ENCODE results near the gene PABPC3. TPM values are rescaled to one million over a fixed set of nuclear protein-coding genes. Genes with fewer than 3 reads are reported as not detected.

Gene PABPC3
- total RNA-seq (ENCODE audit: insufficient read depth, low replicate concordance) = 0.24 TPM

GRCh38 chr13:25095851-25096453, at the start of gene PABPC3:
Gene PABPC3, plus strand, starts transcription at chr13:25096136. Its CDS starts 63 bp downstream, at chr13:25096199.
- DNase-seq (ENCODE audit: low spot score) = no peak

GRCh38 chr13:25046274-25046984, 49.5 kb upstream of the PABPC3 start:
- no peak for DNase-seq (ENCODE audit: low spot score)

GRCh38 chr13:25046985-25047511, 48.9 kb upstream of the PABPC3 start:
- DNase-seq (ENCODE audit: low spot score) = peak; percentile 50

DNA sequence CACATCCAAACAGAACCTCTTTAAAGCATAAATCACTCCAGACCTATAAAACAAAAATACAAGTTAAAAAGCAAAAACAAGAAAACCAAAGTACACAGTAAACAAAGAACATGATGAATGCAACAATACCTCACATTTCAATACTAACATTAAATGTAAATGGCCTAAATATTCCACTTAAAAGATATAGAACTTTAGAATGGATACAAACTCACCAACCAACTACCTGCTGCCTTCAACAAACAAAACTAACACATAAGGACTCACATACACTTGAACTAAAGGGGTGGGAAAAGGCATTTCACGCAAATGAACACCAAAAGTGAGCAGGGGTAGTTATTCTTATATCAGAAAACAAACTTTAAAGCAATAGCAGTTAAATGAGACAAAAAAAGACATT, 44.9 kb upstream of the PABPC3 start:
- DNase-seq (ENCODE audit: low spot score) = no peak

- no peak for DNase-seq (ENCODE audit: low spot score)
Measured at GRCh38 chr13:25059166-25059565, 36.8 kb upstream of the PABPC3 start.

GRCh38 chr13:25059958-25060357, 36.0 kb upstream of the PABPC3 start:
- no peak for DNase-seq (ENCODE audit: low spot score)

DNA sequence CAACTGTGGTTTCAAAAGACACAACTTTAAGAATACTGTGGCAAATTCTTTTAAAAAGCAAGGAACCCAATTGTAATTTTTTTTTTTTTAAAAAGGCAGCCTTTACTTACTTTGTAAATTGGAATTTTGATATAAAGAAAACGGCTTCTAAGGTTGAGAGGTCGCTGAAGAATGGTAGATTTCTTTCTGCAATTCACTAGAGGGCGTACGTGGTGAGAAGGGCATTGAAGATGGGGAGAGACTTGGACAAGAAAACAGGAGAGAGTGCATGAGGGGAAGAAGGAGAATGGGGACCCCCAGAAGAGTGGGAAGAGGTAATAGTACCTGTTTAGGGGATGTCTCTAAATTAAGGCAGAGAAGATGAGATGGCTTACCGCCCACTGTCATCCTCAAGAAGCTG, 33.5 kb upstream of the PABPC3 start:
- no peak for DNase-seq (ENCODE audit: low spot score)

DNA sequence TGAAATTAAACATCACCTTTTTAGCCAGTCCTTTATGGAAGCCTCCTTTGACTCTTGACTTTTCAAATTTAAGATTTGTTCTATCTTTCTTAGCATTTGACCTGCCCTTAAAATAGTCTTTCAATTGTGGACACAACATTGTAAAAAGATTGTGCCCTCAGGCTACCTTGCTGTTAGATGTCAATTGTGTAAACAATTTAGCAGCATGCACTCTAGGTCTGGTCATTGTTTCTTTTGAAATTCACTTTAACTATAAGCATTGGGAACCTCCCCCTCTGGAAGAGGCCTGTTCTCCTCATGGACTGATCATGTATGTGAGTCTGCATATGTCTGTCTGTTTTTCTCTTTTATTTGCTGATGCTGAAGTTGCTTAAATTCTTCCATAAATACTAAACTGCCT, 31.5 kb upstream of the PABPC3 start:
- no peak for DNase-seq (ENCODE audit: low spot score)

DNA sequence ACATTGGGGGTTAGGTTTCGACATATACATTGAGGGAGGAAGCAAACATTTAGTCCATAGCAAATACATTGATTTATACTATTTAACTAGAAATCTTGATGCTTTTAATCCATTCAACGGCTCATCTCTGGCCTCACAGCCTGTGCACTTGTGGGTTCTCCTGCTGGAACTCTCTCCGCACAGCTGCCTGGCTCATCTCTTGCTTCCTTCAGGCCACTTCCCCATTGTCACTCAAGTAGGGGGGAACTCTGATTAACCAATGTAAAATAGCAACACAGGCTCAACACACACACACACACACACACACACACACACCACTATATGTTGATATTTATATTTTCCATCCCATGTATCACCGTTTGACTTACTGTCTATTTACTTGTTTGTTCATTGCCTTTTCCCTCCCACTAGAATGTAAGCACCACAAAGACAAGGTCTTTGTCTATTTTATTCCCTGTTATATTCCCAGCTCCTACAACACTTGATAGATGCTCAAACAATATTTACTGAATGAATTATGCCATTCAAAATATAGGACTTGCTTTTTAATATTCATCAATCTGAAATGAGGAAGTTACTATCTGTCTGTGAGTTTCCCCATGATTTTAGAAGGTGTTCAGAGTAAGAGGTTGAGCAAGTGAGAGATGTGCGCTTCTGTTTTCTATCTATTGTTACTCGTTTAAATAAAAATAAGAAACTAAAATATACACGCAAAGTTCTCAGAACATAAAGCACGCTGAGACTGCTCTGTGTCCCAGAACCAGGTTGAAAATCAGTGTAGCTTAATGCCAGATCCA, 29.8 kb upstream of the PABPC3 start:
- no peak for DNase-seq (ENCODE audit: low spot score)

GRCh38 chr13:25067064-25067463, 28.9 kb upstream of the PABPC3 start:
- DNase-seq (ENCODE audit: low spot score) = no peak

DNA sequence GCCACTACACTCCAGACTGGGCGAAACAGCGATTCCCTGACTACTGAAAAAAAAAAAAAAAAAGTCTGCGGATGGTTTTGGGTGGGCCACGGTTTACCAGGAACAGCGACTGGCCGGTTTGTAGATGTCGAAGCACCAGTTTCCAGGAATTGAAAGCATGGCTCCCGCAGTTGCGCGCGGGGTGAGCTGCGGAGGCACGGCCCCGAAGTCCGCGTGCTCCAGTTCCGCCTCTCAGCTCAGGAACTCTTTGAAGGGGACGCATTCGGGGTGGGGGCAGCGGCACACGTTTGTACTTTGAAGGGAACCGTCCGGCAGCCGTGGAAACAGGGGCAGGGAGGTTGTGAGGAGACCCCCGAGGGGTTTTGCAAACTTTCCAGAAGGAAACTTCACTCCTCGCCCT, 27.1 kb upstream of the PABPC3 start:
- no peak for DNase-seq (ENCODE audit: low spot score)

DNA sequence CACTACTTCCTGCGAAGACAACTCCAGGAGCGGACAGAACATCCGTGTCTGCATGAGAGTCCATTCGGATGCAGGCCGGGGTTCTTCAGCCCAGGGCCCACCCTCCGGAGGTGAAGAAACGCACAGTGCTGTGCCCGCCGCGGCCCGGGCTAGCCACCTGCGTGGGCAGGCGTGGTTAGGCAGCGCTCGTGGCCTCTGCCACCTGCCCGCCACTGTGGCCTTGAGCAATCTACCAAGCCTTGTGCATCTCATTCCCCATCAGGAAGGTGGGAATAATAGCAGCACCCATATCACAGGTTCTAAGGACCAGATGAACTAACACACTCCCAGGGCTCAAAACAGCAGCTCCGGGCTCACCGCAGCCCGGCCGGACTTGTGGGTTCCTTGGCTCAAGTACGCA, 26.7 kb upstream of the PABPC3 start:
- no peak for DNase-seq (ENCODE audit: low spot score)

DNA sequence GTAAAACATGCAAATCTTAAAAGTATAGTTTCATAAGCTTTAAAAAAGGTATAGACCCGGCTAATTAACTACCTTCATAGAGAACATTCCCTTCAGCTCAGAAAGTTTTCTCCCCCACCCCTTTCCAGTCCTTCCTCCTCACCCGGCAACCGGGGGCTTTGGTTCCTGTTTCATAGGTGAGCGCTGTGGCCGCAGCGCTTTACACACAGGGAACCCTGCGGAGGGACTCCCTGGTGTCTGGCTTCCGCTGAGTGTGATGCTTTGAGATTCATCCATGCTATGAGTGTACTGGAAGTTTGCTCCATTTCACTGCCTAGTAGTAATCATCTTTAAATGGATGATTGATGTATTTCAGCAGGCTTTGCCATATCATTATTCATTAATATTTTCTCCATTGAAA, 26.0 kb upstream of the PABPC3 start:
- DNase-seq (ENCODE audit: low spot score) = no peak

DNA sequence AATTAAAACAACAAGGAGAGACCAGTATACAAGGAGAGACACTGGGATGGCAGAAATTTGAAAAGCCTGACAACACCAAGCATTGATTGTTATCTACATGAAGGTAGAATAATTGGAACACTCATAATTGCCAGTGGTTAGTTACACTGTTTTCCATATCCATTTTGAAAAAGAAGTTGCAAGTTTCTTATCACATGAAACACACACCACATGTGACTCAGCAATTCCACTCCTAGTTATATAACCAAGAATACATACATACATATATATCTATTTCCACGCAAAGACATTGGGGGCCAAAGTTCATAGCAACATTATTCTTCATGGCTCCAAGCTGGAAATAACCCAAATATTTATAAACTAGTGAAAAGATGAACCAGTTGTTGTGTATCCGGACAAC, 15.2 kb upstream of the PABPC3 start:
- no peak for DNase-seq (ENCODE audit: low spot score)

GRCh38 chr13:25084096-25084495, 11.8 kb upstream of the PABPC3 start:
- no peak for DNase-seq (ENCODE audit: low spot score)

DNA sequence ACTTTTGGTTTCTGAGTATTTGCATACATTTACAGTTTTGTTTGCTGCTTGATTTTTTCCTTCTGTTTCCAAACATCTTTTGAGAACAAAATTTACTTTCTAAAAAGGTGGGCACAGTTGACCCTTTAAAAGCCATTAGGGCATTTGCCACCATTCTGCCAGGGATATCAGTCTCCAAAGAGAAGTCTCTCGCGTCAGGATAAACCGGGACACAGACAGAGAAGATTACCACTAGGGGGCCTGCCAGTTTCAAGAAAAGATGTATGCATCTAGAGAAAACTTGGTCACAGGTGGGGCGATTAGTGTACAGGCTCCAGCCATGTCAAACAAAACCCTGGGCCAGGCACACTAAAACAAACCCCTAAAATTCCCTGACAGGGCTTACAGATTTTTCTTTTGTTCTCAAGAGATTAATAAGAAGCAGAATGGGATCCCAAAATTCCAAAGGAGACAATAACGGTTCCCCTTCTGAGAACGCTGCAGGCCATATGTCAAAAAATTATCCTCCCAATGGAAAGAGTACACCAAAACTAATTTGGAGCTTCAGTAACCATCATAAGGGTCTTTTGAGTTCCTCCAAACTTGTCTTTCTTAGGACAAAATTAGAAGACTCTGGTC, 10.7 kb upstream of the PABPC3 start:
- DNase-seq (ENCODE audit: low spot score) = peak; percentile 45

DNA sequence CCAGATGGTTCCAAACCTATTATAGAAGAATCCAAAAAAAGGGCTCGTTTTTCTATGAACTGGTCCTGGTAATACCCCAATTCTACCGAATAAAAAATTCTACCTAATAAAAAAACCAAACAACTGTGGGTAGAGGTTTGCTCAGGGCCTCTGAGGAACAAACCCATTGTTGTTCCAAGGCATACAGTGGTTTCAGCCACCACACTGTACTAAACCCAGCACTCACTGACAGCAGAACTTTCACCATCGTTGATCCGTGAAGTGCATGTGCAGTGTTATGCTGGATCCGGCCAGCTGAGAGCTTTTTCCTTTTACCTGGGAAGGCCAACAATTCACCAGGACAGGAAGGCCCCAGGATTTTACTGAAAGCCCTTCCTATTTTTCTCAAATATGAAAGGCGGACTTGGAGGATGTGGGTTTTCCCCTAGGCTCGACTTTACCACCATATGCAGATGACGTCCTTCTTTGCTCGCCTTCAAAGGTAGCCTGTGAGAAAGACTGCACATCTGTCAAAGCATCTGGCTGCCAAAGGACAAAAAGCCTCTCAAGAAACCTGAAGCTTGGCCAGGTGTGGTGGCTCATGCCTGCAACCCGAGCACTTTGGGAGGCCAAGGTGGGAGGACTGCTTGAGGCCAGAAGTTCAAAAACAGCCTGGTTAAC, 7.2 kb upstream of the PABPC3 start:
- DNase-seq (ENCODE audit: low spot score) = no peak

DNA sequence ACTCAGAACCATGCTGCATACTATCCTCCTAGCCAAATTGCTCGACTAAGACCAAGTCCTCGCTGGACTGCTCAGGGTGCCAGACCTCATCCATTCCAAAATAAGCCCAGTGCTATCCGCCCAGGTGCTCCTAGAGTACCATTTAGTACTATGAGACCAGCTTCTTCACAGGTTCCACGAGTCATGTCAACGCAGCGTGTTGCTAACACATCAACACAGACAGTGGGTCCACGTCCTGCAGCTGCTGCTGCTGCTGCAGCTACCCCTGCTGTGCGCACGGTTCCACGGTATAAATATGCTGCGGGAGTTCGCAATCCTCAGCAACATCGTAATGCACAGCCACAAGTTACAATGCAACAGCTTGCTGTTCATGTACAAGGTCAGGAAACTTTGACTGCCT, 1.5 kb downstream of the PABPC3 start:
- DNase-seq (ENCODE audit: low spot score) = no peak

GRCh38 chr13:25103711-25104110, 7.8 kb downstream of the PABPC3 start:
- DNase-seq (ENCODE audit: low spot score) = no peak

- no peak for DNase-seq (ENCODE audit: low spot score)
Measured at GRCh38 chr13:25109341-25109740, 13.4 kb downstream of the PABPC3 start.

DNA sequence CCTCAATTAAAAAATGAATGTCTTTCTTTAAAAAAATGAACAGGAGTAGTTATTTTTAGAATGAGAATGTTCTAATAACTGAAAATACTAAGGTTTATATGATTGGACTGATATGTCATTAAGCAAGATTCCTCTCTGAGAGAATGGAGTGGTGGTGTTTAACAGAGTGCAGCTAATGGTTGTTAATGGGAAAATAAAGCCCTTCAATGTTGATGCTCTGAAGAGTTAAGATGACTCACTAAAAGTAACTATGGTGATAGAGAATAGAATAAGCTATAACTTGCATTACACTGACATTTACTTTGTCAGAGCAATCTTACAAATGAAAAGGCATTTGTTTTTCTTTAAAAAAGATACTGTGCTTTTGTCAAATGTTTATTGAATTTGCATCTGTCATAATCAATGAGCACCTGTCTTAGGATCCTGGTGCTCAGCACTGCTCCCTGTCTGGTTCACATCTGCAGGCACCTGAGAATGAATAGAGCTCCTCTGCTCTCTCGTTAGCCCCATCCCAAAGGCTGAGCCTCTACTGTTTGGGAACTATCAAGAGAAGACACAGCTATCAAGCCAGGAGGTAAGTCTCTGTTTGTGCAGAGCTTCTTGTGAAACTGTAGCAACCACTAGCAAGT, 15.1 kb downstream of the PABPC3 start:
- DNase-seq (ENCODE audit: low spot score) = no peak

All from umbilical cord (tissue), 2 donors.